HCT116 (cell line): ENCODE results near the gene SLC25A22. TPM values are rescaled to one million over a fixed set of nuclear protein-coding genes. Genes with fewer than 3 reads are reported as not detected.

Experiments used
- ATAC-seq: fragments of 200-7000 bp; cut with Tn5 transposase; 2 replicates; pipeline ENCODE4 v1.9.1; 2020; ENCODE audit warnings: mild to moderate bottlenecking, moderate library complexity
- BruUV-seq: library from RNA; stranded (reverse); fragments of 400-500 nt; replicated peaks from 2 replicates; lab custom pipeline; 2021; lab: Mats Ljungman, UMichigan
- CTCF ChIA-PET: fragments of 300-600 bp; sonication (Branson Sonifier 250); formaldehyde crosslinking; loops from one replicate; lab custom pipeline; 2021; ENCODE audit warnings: antibody characterized with exemption; lab: Charles Lee
- POLR2A ChIA-PET: fragments of 300-600, 350-600 bp; sonication (Branson Sonifier 250); formaldehyde crosslinking; loops from one replicate; lab custom pipeline; 2021; ENCODE audit warnings: antibody characterized with exemption; lab: Charles Lee
- RAD21 ChIA-PET, 2 experiments: fragments of 300-600 bp; sonication (Branson Sonifier 250); formaldehyde crosslinking; loops; one replicate each; lab custom pipeline; 2023; ENCODE audit warnings: low total read pairs in 2 of 2; ENCODE audit not compliant: uncharacterized antibody in 2 of 2, unreplicated experiment in 2 of 2, low non-redundant PET in 1 of 2; lab: Charles Lee
- DNase-seq: peaks from one replicate; pipeline ENCODE4 v3.0.0-alpha.2; 2010; ENCODE audit warnings: low read depth, low spot score
- H2AFZ ChIP-seq: fragments of 200-600 bp; shearing (Covaris generic), sonication (generic); 2 replicates; pipeline ENCODE4 v1.6.1; 2017; ENCODE audit warnings: low read depth, mixed run types, mixed read lengths, antibody characterized with exemption, low read length; ENCODE audit not compliant: poor library complexity, severe bottlenecking
- H3K27ac ChIP-seq: 2 replicates; pipeline ENCODE4 v1.5.1; 2012; ENCODE audit warnings: low read depth, low read length
- H3K27me3 ChIP-seq: fragments of 200-600 bp; sonication (generic); 2 replicates; pipeline ENCODE4 v1.6.1; 2016; ENCODE audit warnings: mixed run types, low read length, mixed read lengths; ENCODE audit not compliant: insufficient read depth
- H3K36me3 ChIP-seq, 2 experiments: fragments of 200-500 bp in 1 of 2; fragments of 200-600 bp in 1 of 2; sonication (Bioruptor generic) in 1 of 2; sonication (generic) in 1 of 2; 2 replicates each; pipeline versions ENCODE4 v1.5.1 to v1.6.1; 2014 to 2016; ENCODE audit warnings: low read length in 2 of 2, inconsistent platforms in 1 of 2, mixed read lengths in 1 of 2, mixed run types in 1 of 2; ENCODE audit not compliant: insufficient read depth in 2 of 2, control insufficient read depth in 1 of 2
- H3K4me1 ChIP-seq, 2 experiments: fragments of 200-600 bp in 1 of 2; sonication (generic) in 1 of 2; 2 replicates each; pipeline versions ENCODE4 v1.5.1 to v1.6.1; 2012 to 2017; ENCODE audit warnings: low read length in 2 of 2, inconsistent platforms in 1 of 2, mild to moderate bottlenecking in 1 of 2, mixed read lengths in 1 of 2, mixed run types in 1 of 2, moderate library complexity in 1 of 2; ENCODE audit not compliant: insufficient read depth in 2 of 2, control insufficient read depth in 1 of 2
- H3K4me2 ChIP-seq: fragments of 200-600 bp; sonication (generic); 2 replicates; pipeline ENCODE4 v1.6.1; 2017; ENCODE audit warnings: mixed run types, low read length, mixed read lengths
- H3K4me3 ChIP-seq, 2 experiments: fragments of 200-600 bp in 1 of 2; sonication (generic) in 1 of 2; replicated peaks in 1 of 2; 2 replicates each; pipeline ENCODE4 v1.5.1; 2011 to 2016; ENCODE audit warnings: low read length in 2 of 2, control low read depth in 1 of 2, low read depth in 1 of 2, mild to moderate bottlenecking in 1 of 2, mixed read lengths in 1 of 2, mixed run types in 1 of 2
- H3K79me2 ChIP-seq: fragments of 200-600 bp; sonication (generic); 2 replicates; pipeline ENCODE4 v1.6.1; 2017; ENCODE audit warnings: mild to moderate bottlenecking, mixed run types, low read length, moderate library complexity, mixed read lengths; ENCODE audit not compliant: insufficient read depth
- H3K9ac ChIP-seq: fragments of 200-600 bp; sonication (generic); 2 replicates; pipeline ENCODE4 v1.6.1; 2016; ENCODE audit warnings: low read length, mixed read lengths
- H3K9me2 ChIP-seq: fragments of 200-600 bp; sonication (generic), shearing (Covaris generic); 2 replicates; pipeline ENCODE4 v1.6.1; 2017; ENCODE audit warnings: mixed run types, mild to moderate bottlenecking, moderate library complexity; ENCODE audit not compliant: insufficient read depth
- H3K9me3 ChIP-seq, 2 experiments: fragments of 200-500 bp in 1 of 2; fragments of 200-600 bp in 1 of 2; sonication (Bioruptor generic) in 1 of 2; sonication (generic) in 1 of 2; 2 replicates each; pipeline ENCODE4 v1.6.1; 2014 to 2017; ENCODE audit warnings: low read length in 2 of 2, mixed read lengths in 2 of 2, inconsistent platforms in 1 of 2, low read depth in 1 of 2, mild to moderate bottlenecking in 1 of 2, mixed run types in 1 of 2, moderate library complexity in 1 of 2; ENCODE audit not compliant: control insufficient read depth in 1 of 2, insufficient read depth in 1 of 2
- H4K20me1 ChIP-seq: fragments of 200-600 bp; sonication (generic), shearing (Covaris generic); 2 replicates; pipeline ENCODE4 v1.6.1; 2017; ENCODE audit warnings: mixed run types, mild to moderate bottlenecking, moderate library complexity; ENCODE audit not compliant: insufficient read depth
- ATF3 ChIP-seq: IDR thresholded peaks from 2 replicates; pipeline ENCODE4 v1.6.1; 2012
- CBX3 ChIP-seq: IDR thresholded peaks from 2 replicates; pipeline ENCODE4 v1.6.1; 2012; ENCODE audit warnings: low read depth
- CEBPB ChIP-seq: IDR thresholded peaks from 2 replicates; pipeline ENCODE4 v1.6.1; 2012; ENCODE audit warnings: low read depth
- CTCF ChIP-seq, 3 experiments: fragments of 200-600 bp in 1 of 3; sonication (generic) in 1 of 3; IDR thresholded peaks in 2 of 3; conservative IDR thresholded peaks in 1 of 3; 2 replicates each; pipeline ENCODE4 v1.5.1; 2012 to 2017; ENCODE audit warnings: low read depth in 2 of 3, low read length in 2 of 3, antibody characterized with exemption in 1 of 3, borderline replicate concordance in 1 of 3, control low read depth in 1 of 3, mild to moderate bottlenecking in 1 of 3, mixed read lengths in 1 of 3, mixed run types in 1 of 3, moderate library complexity in 1 of 3; ENCODE audit not compliant: insufficient read depth in 1 of 3
- EGR1 ChIP-seq: IDR thresholded peaks from 2 replicates; pipeline ENCODE4 v1.6.1; 2012; ENCODE audit warnings: low read depth
- ELF1 ChIP-seq: IDR thresholded peaks from 2 replicates; pipeline ENCODE4 v1.6.1; 2012; ENCODE audit warnings: low read depth, borderline replicate concordance
- EZH2 ChIP-seq: fragments of 200-600 bp; sonication (generic); IDR thresholded peaks from 2 replicates; pipeline ENCODE4 v1.6.1; 2017; ENCODE audit warnings: antibody characterized with exemption, mixed run types
- EZH2phosphoT487 ChIP-seq: fragments of 200-600 bp; IDR thresholded peaks from 2 replicates; pipeline ENCODE4 v1.6.1; 2018; ENCODE audit warnings: antibody characterized with exemption, borderline replicate concordance
- FOSL1 ChIP-seq: IDR thresholded peaks from 2 replicates; pipeline ENCODE4 v1.6.1; 2012; ENCODE audit warnings: low read depth
- MAX ChIP-seq: IDR thresholded peaks from 2 replicates; pipeline ENCODE4 v1.6.1; 2012
- POLR2A ChIP-seq: IDR thresholded peaks from 2 replicates; pipeline ENCODE4 v1.7.0; 2011; ENCODE audit warnings: borderline replicate concordance; ENCODE audit not compliant: insufficient read depth, insufficient read length; ENCODE audit errors: extremely low read depth
- POLR2AphosphoS5 ChIP-seq: IDR thresholded peaks from 2 replicates; pipeline ENCODE4 v1.6.1; 2011; ENCODE audit warnings: mild to moderate bottlenecking, low read depth, low read length, moderate library complexity
- RAD21 ChIP-seq: IDR thresholded peaks from 2 replicates; pipeline ENCODE4 v1.6.1; 2012; ENCODE audit warnings: low read depth, mild to moderate bottlenecking
- REST ChIP-seq: IDR thresholded peaks from 2 replicates; pipeline ENCODE4 v1.6.1; 2012; ENCODE audit warnings: low read depth
- SIN3A ChIP-seq: IDR thresholded peaks from 2 replicates; pipeline ENCODE4 v1.6.1; 2012; ENCODE audit warnings: low read depth
- SP1 ChIP-seq: IDR thresholded peaks from 2 replicates; pipeline ENCODE4 v1.6.1; 2012; ENCODE audit warnings: low read depth
- YY1 ChIP-seq: IDR thresholded peaks from 2 replicates; pipeline ENCODE4 v1.6.1; 2011; ENCODE audit warnings: low read length, low read depth, moderate library complexity, mild to moderate bottlenecking; ENCODE audit not compliant: insufficient replicate concordance; ENCODE audit errors: extremely low read depth
- ZFX ChIP-seq: fragments of 450-650 bp; IDR thresholded peaks from 2 replicates; pipeline ENCODE4 v1.6.1; 2017
- ZNF274 ChIP-seq: fragments of 200-500 bp; sonication (Bioruptor generic); IDR thresholded peaks from 2 replicates; pipeline ENCODE4 v1.6.1; 2014; ENCODE audit warnings: mild to moderate bottlenecking, low read depth, low read length, inconsistent platforms
- intact Hi-C: fragments of 100-400 bp; cut with micrococcal nuclease; formaldehyde crosslinking; loops from 2 replicates; pipeline ENCODE4 v1.10.0; 2022
- total RNA-seq: library from RNA; stranded (reverse); gene quantifications from one replicate; pipeline ENCODE4 v1.2.1, GENCODE V29; 2021; ENCODE audit not compliant: unreplicated experiment

Gene SLC25A22
- total RNA-seq, 1 experiment from 2014 or later: 62.0 TPM

- intact Hi-C loops: loop anchor here (1.0 to 2.0 kb wide), 3 partner anchors 37 to 102 kb away; no protein-coding TSS in a partner anchor
- Histone ChIP-seq H3K79me2 (peaks cover 10% of the 10 kb centered on the region; the same call in 1 of the 2 replicates), H2AFZ (no peak overlapping the region), H3K4me3 (no peak overlapping the region), H3K4me1 (peaks cover 20 to 48% of the 10 kb centered on the region in 2 experiments), H3K9ac (no peak overlapping the region), H4K20me1 (peaks cover 5% of the 10 kb centered on the region; the same call in 1 of the 2 replicates), H3K27me3 (no peaks in the 10 kb centered on the region), H3K9me2 (no peaks in the 10 kb centered on the region), H3K36me3 (peaks cover 22 to 57% of the 10 kb centered on the region in 2 experiments), H3K27ac (peak overlapping the region; percentile 45), H3K4me2 (no peak overlapping the region), H3K9me3 (no peaks in the 10 kb centered on the region)
- CTCF ChIA-PET: no interaction called here
- TF ChIP-seq MAX (no peak), CBX3 (no peak), EGR1 (no peak), YY1 (no peak), ATF3 (no peak), ELF1 (no peak), REST (no peak), CEBPB (no peak), FOSL1 (no peak), ZFX (no peak; the same call in 1 of the 2 replicates), RAD21 (no peak), EZH2 (no peak), EZH2phosphoT487 (no peak), SP1 (no peak), SIN3A (no peak), POLR2AphosphoS5 (no peak), CTCF (IDR thresholded peaks at IDR 0.05 in 2 of 3, conservative IDR thresholded peaks at IDR 0.05 in 1 of 3; ENCODE audit: borderline replicate concordance in 1 of 3, insufficient read depth in 1 of 3, low read depth in 2 of 3, low read length in 2 of 3) (no peak), ZNF274 (no peak), POLR2A (no peak)
- BruUV-seq: no TSS peak
- POLR2A ChIA-PET: no interaction called here
- DNase-seq (no peak), ATAC-seq (no peak)
- RAD21 ChIA-PET: no interaction called here
Observed at GRCh38 chr11:765802-766091, 32.3 kb downstream of the SLC25A22 start.
